SU-DHL-6 (cell line): ENCODE measurements around the gene PAPOLB.

Source experiments
- H2AFZ ChIP-seq: fragments of 200-600 bp; sonication (generic); 2 replicates; pipeline ENCODE4 v1.6.1; 2014; ENCODE audit warnings: low read depth, mild to moderate bottlenecking, moderate library complexity, mixed read lengths, antibody characterized with exemption, low read length; ENCODE audit not compliant: severe bottlenecking
- H3F3A ChIP-seq: fragments of 200-600 bp; shearing (Covaris generic); 2 replicates; pipeline ENCODE4 v1.6.0; 2016; ENCODE audit warnings: antibody characterized with exemption, mild to moderate bottlenecking; ENCODE audit not compliant: insufficient read depth
- H3K27ac ChIP-seq: fragments of 200-600 bp; sonication (generic); 2 replicates; pipeline ENCODE4 v1.5.1; 2016; ENCODE audit warnings: low read depth, mild to moderate bottlenecking, low read length, moderate library complexity, mixed read lengths
- H3K27me3 ChIP-seq: fragments of 200-600 bp; sonication (generic), shearing (Covaris generic); 2 replicates; pipeline ENCODE4 v1.6.0; 2014; ENCODE audit warnings: mild to moderate bottlenecking, low read length
- H3K36me3 ChIP-seq: fragments of 200-600 bp; sonication (generic); 2 replicates; pipeline ENCODE4 v1.6.1; 2014; ENCODE audit warnings: mild to moderate bottlenecking, low read length, mixed read lengths
- H3K4me2 ChIP-seq: fragments of 300-600, 200-600 bp; shearing (Covaris generic), sonication (generic); 2 replicates; pipeline ENCODE4 v1.6.0; 2014; ENCODE audit warnings: low read length, low read depth, mild to moderate bottlenecking; ENCODE audit not compliant: poor library complexity, severe bottlenecking
- H3K4me3 ChIP-seq: fragments of 200-600 bp; sonication (generic); 2 replicates; pipeline ENCODE4 v1.5.1; 2014; ENCODE audit warnings: antibody characterized with exemption, low read length, mild to moderate bottlenecking, mixed read lengths; ENCODE audit not compliant: insufficient read depth, poor library complexity, severe bottlenecking
- H3K79me2 ChIP-seq: fragments of 200-600 bp; sonication (generic); 2 replicates; pipeline ENCODE4 v1.6.1; 2014; ENCODE audit warnings: mild to moderate bottlenecking, low read length, moderate library complexity; ENCODE audit not compliant: insufficient read depth
- H3K9ac ChIP-seq: fragments of 200-600 bp; sonication (generic); 2 replicates; pipeline ENCODE4 v1.7.0; 2014; ENCODE audit warnings: mild to moderate bottlenecking, low read length
- H3K9me2 ChIP-seq: fragments of 200-600 bp; sonication (generic); replicated peaks from 2 replicates; pipeline ENCODE4 v1.6.1; 2014; ENCODE audit warnings: low read length; ENCODE audit not compliant: insufficient read depth
- H3K9me3 ChIP-seq: fragments of 200-600 bp; sonication (generic); 2 replicates; pipeline ENCODE4 v1.6.1; 2014; ENCODE audit warnings: low read length, mixed read lengths; ENCODE audit not compliant: insufficient read depth
- H4K20me1 ChIP-seq: fragments of 200-600 bp; sonication (generic); 2 replicates; pipeline ENCODE4 v1.6.1; 2014; ENCODE audit warnings: low read depth, mild to moderate bottlenecking, antibody characterized with exemption, low read length, moderate library complexity, mixed read lengths
- CTCF ChIP-seq: fragments of 200-600 bp; sonication (generic); IDR thresholded peaks from one replicate; pipeline ENCODE4 v1.5.1; 2017; ENCODE audit warnings: antibody characterized with exemption, mild to moderate bottlenecking, low read length, moderate library complexity; ENCODE audit not compliant: insufficient read depth, poor library complexity, severe bottlenecking
- EZH2phosphoT487 ChIP-seq: fragments of 200-600 bp; sonication (generic), shearing (Covaris generic); conservative IDR thresholded peaks from 2 replicates; pipeline ENCODE4 v1.6.1; 2018; ENCODE audit warnings: mild to moderate bottlenecking, antibody characterized with exemption, low read length, moderate library complexity, mixed read lengths

Gene PAPOLB

GRCh38 chr7:4905171-4905570, 43.3 kb upstream of the PAPOLB start:
- Histone ChIP-seq H3K36me3 (no peaks in the 10 kb centered on the region), H3K4me2 (no peak overlapping the region), H3K9me2 (no peaks in the 10 kb centered on the region), H3K9me3 (no peaks in the 10 kb centered on the region), H2AFZ (no peak overlapping the region), H3K27ac (no peak overlapping the region), H3K4me3 (no peak overlapping the region), H3K79me2 (no peaks in the 10 kb centered on the region), H3K27me3 (no peaks in the 10 kb centered on the region), H3K9ac (no peak overlapping the region), H4K20me1 (no peaks in the 10 kb centered on the region), H3F3A (no peaks in the 10 kb centered on the region)
- TF ChIP-seq EZH2phosphoT487 (no peak), CTCF (no peak)

- Histone ChIP-seq H3K9ac (no peak overlapping the region), H3K27ac (no peak overlapping the region), H4K20me1 (no peaks in the 10 kb centered on the region), H3K27me3 (no peaks in the 10 kb centered on the region), H3K9me3 (no peaks in the 10 kb centered on the region), H3K36me3 (no peaks in the 10 kb centered on the region), H3F3A (no peaks in the 10 kb centered on the region), H2AFZ (no peak overlapping the region), H3K4me2 (no peak overlapping the region), H3K79me2 (no peaks in the 10 kb centered on the region), H3K4me3 (no peak overlapping the region), H3K9me2 (no peaks in the 10 kb centered on the region)
- TF ChIP-seq EZH2phosphoT487 (no peak), CTCF (no peak)
Observed at GRCh38 chr7:4904346-4904745, 42.5 kb upstream of the PAPOLB start.

DNA sequence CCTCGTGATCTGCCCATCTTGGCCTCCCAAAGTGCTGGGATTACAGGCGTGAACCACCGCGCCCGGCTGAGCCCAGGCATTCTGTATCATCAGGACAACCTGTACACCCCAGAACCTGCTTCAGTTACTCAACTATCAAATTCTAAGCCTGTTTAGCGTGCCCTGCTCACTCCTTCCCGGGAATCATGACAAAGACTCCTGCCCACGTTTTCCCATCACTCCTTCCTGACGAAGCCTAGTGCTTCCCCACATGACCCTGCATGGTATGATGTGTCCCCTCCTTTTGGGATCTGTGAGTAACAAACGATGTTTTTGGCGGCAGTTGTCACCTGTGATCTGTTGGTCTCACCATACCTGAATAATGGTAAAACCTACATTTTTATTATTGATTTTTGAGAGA, 33.9 kb upstream of the PAPOLB start:
- Histone ChIP-seq H4K20me1 (no peaks in the 10 kb centered on the region), H3K79me2 (no peaks in the 10 kb centered on the region), H3K4me3 (no peak overlapping the region), H3K9ac (no peak overlapping the region), H3K4me2 (no peak overlapping the region), H3K9me3 (no peaks in the 10 kb centered on the region), H3K36me3 (no peaks in the 10 kb centered on the region), H3K27ac (no peak overlapping the region), H3K9me2 (no peaks in the 10 kb centered on the region), H3K27me3 (no peaks in the 10 kb centered on the region), H3F3A (no peaks in the 10 kb centered on the region), H2AFZ (no peak overlapping the region)
- TF ChIP-seq EZH2phosphoT487 = no peak
- TF ChIP-seq CTCF = no peak

- no peaks in the 10 kb centered on the region for H3K9me3 ChIP-seq
- TF ChIP-seq CTCF = no peak
- TF ChIP-seq EZH2phosphoT487 = no peak
- H4K20me1 ChIP-seq = no peaks in the 10 kb centered on the region
Observed at GRCh38 chr7:4894482-4894881, 32.7 kb upstream of the PAPOLB start.

More at GRCh38 chr7:4894482-4894881, 32.7 kb upstream of the PAPOLB start:
- Histone ChIP-seq H3F3A (no peaks in the 10 kb centered on the region), H3K27ac (no peak overlapping the region), H3K4me2 (no peak overlapping the region), H3K4me3 (no peak overlapping the region), H2AFZ (no peak overlapping the region), H3K9me2 (no peaks in the 10 kb centered on the region), H3K9ac (no peak overlapping the region), H3K27me3 (no peaks in the 10 kb centered on the region), H3K36me3 (no peaks in the 10 kb centered on the region), H3K79me2 (no peaks in the 10 kb centered on the region)
